GM19351 (cell line): ENCODE results near the gene SORCS2.
"Not testable (repeated sequence)": the region's sequence is repeated elsewhere in the genome, so short reads cannot be mapped to it uniquely, and the experiment has no call there.

ENCODE experiments used
- ATAC-seq: cut with Tn5 transposase; IDR thresholded peaks from one replicate; pipeline ENCODE4 v1.9.1; 2021; ENCODE audit warnings: mild to moderate bottlenecking, moderate library complexity; ENCODE audit not compliant: unreplicated experiment

SORCS2 gene

DNA sequence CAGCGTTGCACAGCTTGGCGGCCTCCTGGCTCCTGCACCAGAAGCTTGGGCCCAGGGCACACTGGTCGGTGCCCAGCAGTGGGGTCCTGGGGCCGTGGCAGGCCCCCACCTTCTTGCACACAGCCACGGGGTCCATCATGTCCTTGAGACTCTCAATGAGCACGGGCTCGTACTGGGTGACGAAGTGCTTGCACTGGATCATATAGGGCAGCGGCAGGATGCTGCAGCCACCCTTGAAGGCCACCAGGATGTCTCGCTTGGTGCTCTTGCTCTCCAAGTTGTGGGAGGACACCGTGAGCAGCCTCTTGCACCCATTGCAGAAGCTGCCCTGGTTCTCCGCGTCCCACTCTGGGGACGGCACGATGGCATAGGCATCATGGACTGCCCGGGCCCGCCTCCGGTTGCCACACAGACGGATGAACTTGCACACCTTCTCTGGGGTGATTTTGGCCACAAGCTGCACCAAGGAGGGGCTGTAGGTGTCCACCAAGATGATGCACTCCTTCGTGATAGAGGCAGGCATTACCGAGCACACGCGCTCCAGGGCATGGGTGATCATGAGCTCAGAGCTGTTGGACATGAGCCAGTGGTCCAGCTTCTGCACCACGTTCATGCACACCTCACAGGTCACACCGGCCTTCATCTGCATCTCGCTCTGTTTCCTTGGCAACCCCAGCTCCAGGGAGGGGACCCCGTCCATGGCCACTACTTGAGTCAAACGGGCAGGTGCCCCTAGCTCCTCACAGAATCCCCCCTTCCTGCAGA, 241.2 kb downstream of the SORCS2 start:
- no peak for ATAC-seq

DNA sequence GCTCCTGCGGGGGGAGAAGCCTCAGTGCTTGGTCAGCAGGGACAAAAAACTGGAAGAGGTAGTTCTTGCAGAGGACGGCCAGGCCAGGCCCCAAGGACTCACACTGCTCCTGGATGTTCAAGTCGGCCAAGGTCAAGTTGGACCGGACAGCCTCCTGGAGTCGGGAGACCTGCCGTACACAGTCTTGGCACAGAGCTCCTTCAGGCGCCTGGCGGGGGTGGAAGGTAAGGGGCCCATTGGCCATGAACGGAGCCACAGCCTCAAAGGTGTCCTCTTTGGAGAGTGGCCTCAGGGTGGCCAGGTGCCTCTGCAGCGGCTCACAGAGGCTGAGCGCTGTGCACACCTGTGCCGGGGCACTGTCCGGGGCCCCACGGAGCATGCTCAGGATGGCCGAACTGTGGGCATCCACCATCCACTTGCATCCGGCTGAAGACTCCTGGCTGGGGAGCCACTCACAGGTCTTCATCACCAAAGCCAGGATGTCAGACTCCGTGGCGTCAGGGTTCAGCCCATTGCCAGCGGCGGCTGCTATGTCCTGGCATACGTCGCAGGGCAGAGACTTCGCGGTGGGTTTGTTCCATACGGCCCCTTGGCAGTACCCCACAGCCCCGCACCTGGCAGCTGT, 241.9 kb downstream of the SORCS2 start:
- ATAC-seq, result no peak

DNA sequence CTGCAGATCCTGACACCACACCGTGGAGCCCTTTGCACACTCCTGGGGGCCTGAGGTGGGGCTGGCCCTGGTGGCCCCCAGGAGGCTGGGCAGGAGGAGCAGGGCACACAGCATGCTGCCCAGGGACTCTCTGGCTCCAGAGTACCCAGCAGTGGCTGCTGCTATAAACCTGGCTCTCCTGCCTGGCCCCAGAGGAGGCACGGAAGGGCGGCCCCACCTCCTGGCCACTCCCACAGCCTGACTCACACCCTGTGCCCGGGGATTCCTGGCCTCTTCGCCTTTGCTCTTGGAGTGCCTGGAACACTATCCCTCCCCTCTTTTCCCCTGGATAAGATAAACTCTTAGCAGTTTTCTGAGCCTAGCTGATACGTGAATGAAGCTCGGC, 242.4 kb downstream of the SORCS2 start, which contains the start of gene PSAPL1:
PSAPL1 (minus strand) TSS at position 165 of the 385 bp plus-strand sequence; CDS start at position 114, 51 bp downstream.
- no peak for ATAC-seq

DNA sequence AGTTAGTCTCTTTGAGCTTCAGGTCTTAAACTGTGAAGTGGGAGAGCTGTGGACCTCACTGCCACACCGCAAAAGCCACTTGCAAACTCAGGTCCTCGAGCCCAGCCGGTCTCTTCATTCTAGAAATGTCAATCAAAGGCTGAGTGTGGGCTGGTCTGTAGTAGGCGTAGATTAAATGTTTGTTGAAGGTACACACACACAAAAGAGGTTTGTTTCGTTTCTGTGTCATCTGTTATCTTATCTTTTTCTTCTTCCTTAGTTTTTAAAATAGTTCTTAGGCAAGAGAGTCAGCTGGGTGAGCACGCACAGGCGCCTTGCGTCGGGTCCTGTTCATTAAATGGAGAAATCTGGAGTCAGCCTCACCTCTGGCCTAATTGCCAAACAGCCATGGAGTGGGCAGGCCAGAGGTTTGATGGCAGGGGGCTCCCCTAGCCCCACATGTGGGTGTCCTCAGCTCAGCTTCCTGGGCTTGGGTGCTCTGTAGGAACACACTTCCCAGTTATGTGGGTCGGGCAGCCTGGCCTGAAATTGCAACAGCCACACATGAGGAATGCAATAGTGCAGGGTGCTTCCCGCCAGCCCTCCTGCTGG, 243.2 kb downstream of the SORCS2 start:
- no peak for ATAC-seq

DNA sequence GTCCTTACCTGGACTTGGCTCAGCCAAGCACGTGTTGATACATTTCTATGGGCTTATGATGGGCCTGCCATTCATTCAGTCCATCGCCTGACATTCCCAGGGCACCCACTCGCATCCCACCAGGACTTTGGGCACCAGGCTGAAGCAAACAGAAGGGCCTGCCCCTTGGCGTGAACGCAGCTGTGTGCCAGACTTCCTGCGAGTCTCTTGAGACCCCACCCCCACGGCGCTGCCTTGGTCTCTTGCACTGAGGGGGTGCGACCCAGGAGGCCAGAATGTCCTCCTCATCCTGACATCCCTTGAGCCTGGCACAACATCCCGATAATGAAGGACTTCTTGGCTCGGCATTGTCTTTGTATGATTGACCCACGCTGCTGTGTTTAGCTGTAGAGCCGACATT, 243.9 kb downstream of the SORCS2 start:
- ATAC-seq, result no peak

DNA sequence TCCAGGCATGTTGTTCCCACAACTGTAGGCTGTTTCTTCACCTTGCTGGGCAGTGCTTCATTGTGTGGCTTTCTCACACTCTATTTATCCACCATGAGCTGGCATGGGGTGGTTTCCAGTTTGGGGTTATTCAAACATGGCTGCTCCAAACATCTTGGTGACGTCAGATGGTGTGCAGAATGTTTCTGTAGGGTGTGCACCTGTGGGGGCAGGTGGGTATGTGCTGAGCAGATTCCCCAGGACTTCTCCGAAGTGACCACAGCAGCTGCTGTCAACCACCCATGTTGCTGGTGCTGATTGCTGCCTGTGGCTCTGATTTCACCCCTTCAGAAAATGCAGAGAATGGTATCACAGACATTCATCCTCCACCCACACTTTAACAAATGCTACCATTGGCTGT, 247.4 kb downstream of the SORCS2 start:
- ATAC-seq, result no peak

DNA sequence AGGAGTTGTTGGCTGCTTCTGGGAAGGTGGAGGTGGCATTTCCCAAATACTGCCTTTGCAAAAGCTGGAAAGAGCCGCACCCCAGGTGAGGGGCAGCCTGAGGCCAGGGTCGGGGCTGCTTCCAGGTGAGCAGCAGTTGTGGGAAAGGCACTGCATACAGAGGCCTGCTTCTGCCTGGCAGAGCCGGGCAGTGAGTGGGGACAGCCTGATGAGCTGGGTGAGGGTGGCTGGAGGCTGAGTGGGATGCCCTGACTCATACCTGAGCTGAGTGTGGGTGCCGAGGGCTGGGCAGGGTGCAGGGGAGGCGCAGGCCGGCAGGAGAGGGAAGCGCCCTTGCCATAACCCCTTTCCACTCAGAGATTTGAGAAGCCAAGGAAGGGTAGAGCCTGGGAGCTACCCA, 248.9 kb downstream of the SORCS2 start:
- no peak for ATAC-seq

DNA sequence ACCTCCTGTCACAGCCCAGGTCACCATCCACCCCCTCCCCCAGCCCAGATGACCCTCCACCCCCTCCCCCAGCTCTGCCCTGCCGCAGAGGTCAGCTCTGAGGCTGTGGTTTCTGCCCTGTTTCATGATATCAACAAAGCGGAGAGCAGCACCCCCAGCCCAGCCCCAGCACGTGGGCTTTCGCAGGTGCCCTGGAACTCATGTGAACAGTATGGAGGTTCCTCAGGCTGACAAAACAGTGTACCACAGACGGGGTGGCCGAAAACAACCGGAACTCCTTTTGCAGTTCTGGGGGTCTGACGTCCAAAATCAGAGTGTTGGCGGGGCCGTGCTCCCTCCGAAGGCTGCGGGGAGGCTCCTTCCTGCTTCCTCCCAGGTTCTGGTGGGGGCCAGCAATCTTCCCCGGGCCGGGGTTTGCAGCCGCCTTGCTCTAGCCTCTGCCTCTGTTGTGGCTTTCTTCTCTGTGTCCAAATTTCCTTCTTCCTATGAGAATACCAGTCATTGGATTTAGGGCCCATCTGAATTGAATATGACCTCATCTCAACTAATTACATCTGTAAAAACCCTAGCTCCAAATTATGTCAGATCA, 250.3 kb downstream of the SORCS2 start:
- ATAC-seq, result no peak

DNA sequence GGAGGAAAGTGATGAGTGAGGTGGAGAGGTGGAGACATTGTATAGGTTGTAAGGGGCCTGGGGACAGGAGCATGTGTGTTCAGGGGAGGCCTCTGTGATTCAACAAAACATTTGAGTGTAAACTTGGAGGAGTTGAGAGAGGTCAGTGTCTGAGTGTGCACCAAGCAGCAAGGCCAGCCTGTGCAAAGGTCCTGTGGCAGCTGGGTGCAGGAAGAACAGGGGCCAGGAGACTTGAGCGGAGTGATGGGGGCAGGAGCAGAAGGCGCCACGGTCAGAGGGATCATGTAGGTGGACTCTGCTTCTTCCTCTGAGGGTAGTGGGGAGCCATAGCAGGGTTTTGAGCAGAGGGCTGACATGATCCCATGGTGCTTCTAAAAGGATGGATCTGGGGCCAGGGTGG, 252.0 kb downstream of the SORCS2 start:
- ATAC-seq, result no peak

DNA sequence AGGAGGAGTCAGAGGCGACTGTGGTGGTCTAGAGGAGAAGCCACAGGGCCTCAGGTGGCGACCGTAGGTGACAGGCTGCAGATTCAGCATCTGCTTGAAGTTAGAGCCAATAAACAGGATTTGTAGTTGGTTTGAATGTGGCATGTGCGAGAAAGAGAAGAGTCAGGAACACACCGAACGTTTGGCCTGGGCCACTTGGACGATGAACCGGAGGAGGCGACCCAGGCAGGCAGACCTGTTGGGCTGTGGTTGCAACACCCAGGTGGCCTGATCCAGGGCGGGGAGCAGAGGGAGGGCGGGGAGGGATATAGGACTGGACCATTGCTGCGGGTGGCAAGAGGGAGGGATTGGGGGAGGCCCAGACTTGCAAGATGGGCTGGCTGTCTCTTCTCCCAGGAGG, 252.4 kb downstream of the SORCS2 start:
- no peak for ATAC-seq

DNA sequence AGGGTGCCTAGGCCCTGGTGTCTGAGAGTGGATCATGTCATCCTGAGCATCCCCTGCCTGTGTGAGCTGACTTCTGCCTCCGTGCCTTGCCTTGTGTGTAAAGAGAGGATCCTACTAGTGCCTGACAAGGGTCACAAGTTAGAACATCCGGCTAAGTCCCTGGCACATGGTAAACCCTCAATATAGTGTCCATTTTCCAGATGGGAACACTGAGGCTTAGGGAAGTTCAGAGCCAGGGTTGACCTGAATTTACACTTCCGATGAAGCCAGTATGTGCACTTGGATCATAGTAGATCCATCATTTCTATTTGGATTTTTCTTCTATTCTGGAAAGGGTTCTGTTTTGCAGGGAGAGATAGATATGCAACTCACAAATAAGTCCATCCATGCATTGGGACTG, 254.9 kb downstream of the SORCS2 start:
- no peak for ATAC-seq

DNA sequence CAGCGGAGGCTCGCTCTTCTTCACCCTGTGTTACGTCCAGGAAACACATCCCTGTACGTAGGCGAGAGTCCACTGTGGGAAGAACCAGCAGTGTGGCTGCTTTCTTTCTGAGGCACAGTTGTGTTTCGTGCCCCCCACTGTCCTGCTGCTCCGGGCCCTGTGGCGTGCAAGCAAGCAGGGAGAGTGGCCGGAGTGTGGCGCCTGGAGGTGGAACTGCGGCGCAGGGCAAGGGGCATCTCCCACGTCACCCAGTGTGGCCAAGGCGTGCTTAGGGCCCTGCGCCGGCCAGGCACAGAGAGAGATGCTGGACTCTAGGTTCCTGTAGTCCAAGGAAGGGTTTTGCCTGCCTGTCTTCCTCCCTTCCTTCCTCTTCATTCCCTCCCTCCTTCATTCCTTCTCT, 255.7 kb downstream of the SORCS2 start:
- ATAC-seq, result no peak

DNA sequence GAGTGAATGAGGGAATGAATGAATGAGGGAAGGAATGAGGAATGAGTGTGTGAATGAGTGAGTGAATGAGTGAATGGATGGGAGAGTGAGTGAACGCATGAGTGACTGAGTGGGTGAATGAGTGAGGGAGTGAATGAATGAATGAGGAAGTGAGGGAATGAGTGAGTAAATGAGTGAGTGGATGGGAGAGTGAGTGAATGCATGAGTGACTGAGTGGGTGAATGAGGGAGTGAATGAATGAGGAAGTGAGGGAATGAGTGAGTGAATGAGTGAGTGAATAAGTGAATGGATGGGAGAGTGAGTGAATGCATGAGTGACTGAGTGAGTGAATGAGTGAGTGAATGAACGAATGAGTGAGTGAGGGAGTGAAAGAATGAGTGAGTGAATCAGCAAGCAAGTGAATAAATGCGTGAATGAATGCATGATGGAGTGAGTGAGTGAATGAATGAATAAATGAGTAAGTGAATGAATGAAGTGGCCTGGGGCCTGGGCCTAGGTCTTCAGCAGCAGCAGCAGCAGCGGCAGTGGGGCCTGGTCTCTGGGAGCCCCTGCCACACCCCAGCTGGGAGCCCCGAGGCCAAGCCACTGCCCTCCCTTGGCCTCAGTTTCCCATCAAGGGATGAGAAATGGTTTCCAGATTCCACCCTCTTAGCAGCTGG, 258.6 kb downstream of the SORCS2 start:
- no peak for ATAC-seq

DNA sequence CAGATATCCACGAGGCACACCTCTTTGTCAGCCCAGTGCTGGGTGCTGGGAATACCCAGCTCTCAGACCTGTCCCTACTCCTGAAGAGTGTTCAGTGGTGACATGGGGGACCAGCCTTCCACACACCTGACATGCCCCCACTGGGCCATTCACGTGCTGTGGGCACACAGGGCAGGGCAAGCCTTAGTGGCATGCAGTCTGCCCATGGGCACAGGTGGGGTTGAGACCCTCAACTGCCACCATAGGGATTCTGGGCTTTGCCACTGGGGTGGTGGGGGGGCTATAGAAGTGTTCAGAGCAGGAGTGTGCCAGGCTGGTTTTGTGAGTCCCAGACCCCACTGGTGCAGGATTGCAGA, 259.1 kb downstream of the SORCS2 start:
- ATAC-seq, result no peak

DNA sequence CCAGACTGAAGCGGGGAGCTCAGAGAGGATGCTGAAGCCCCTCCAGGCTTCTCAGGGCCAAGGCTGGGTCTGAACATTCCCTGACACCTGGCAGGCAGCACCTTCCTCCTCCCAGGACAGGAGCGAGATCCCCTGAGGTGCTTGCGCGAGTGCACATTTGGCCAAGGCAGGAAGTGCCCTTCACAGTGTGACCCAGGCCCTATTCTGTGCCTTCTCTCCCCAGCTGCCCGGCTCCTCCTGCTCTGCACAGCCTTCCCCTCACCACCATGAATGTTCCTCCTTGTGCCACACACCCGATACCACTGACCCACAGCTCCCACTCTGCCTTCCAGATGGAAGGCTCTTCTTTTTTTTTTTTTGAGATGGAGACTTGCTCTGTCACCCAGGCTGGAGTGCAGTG, 259.5 kb downstream of the SORCS2 start:
- no peak for ATAC-seq

DNA sequence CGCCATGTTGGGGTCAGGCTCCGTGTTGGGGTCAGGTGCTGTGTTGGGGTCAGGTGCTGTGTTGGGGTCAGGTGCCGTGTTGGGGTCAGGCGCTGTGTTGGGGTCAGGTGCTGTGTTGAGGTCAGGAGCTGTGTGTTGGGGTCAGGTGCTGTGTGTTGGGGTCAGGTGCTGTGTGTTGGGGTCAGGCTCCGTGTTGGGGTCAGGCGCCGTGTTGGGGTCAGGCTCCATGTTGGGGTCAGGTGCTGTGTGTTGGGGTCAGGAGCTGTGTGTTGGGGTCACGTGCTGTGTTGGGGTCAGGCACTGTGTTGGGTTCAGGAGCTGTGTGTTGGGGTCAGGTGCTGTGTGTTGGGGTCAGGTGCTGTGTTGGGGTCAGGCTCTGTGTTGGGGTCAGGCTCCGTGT, 260.5 kb downstream of the SORCS2 start:
- ATAC-seq, result not testable (repeated sequence)

DNA sequence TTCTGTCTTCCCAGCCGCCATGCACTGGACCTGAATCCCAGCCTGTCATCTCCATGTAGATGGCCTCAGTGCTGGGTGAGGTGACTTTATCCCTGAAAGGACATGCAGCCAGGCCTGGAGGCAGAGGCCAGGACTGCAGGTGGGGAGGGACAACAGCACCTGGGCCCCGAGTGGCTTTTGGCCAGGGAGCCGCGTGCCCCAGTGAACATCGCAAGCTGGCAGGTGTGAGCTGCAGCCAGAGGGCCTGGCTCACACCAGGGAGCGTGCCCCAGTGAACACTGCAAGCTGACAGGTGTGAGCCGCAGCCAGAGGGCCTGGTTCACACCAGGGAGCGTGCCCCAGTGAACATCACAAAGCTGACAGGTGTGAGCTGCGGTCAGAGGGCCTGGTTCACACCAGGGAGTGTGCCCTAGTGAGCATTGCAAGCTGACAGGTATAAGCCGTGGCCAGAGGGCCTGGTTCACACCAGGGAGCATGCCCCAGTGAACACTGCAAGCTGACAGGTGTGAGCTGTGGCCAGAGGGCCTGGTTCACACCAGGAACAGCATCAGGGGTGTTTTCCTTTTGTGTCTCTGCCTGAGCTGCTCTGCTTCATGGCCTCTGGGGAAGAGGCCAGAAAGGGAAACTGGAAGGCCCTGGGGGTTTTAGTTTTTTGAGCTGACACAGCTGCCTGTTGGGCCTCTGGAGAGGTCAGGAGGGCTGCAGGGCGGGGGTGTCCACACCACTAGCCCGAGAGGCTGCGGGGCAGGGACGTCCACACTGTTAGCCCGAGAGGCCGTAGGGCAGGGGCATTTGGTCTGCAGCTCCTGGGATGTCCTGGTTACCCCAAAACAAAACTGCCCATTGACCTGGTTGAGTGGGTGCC, 265.1 kb downstream of the SORCS2 start:
- ATAC-seq, result no peak

DNA sequence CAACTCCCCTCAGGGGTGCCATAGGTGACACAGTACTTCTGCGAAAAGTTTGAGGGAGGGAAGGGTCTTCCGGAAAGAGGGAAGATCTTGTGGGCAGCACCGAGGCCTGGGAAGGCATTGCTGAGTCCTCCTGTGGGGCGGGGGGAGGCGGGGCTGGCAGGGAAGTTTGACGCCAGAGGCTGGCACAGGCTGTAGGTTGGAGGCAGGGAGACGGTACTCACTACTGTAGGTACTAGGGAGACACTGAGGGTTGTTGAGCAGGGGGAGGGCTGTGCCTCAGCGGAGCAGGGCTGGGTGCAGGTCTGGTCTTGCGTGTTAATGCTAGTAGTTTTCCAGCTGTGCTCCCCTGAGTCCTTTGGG, 265.7 kb downstream of the SORCS2 start:
- ATAC-seq, result no peak

DNA sequence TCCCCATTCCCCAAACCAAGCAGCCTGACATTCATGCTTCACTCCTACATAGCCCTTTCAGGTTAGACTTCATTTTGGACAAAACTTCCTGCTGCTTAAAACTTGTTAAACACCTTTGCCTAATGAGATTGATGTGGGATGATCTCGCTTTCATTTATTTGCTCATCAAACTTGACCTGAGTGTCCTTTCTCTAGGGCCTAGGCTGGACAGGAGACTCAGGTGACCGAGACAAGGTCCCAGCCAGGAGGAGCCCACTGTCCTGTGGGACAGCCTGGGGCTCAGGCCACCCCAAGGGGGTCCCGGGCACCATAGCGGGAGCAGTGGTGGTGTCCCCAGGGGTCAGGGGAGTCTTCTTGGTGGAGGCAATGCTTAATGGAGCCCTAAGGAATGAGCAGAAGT, 266.1 kb downstream of the SORCS2 start:
- no peak for ATAC-seq

DNA sequence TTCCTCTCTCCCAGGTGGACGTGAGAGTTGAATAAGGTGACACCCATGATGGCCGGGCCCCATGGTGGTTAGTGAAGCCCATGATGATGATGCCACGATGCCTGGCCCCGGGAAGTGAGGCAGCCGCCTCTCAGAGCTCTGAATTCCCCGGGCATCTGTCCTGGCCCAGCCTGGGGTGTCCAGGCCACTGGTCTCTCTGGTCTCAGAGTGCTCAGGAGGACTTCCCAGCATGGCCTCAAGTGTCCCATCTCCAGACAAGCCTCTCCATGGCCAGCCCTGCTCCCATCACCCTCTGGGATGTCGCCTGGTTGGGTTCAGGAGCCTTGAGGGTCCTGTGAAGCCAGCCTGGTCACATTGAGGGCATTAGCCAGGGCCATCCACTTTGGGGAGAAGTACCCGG, 267.1 kb downstream of the SORCS2 start:
- no peak for ATAC-seq

DNA sequence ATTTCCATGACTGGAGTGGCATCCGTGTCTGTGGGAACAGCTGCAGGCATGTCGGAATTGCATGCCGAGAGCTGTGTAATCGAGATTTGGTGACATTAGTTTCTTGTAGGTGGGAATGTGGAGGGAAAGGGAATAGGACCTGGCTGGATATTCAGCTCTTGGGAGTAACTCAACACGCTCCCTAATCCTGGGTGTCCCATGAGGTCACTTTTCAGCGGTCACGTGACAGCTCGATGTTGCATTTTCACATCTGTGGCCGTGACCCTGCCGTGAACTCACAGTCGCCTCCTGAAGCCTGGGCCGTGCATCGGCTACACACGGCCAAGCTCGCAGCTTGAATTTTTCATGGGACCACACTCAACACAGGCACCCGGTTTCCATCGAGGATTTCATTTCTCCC, 268.2 kb downstream of the SORCS2 start:
- no peak for ATAC-seq
